Mesenchymal stem cell (in vitro differentiated cells and primary cell): Measurements from ENCODE around the gene ANKS1B.

Experiments
- DNase-seq: peaks from one replicate; pipeline ENCODE4 v3.0.0-alpha.2; 2013
- H2AFZ ChIP-seq: one replicate; pipeline ENCODE4 v1.6.1; 2013; ENCODE audit warnings: low read depth, mild to moderate bottlenecking, control low read depth, inconsistent platforms, low read length, moderate library complexity
- H2AK5ac ChIP-seq: 2 replicates; pipeline ENCODE4 v1.6.1; 2013; ENCODE audit warnings: low read length, moderate library complexity, mild to moderate bottlenecking, inconsistent platforms; ENCODE audit not compliant: severe bottlenecking
- H2BK120ac ChIP-seq: one replicate; pipeline ENCODE4 v1.6.1; 2013; ENCODE audit warnings: low read depth, mild to moderate bottlenecking, inconsistent platforms, low read length, moderate library complexity
- H2BK12ac ChIP-seq, 2 experiments: one replicate each; pipeline ENCODE4 v1.6.1; 2013; ENCODE audit warnings: inconsistent platforms in 2 of 2, low read length in 2 of 2, mild to moderate bottlenecking in 2 of 2, moderate library complexity in 2 of 2, control low read depth in 1 of 2
- H2BK15ac ChIP-seq: one replicate; pipeline ENCODE4 v1.6.1; 2013; ENCODE audit warnings: mild to moderate bottlenecking, low read depth, inconsistent platforms; ENCODE audit not compliant: poor library complexity, severe bottlenecking
- H2BK5ac ChIP-seq: 2 replicates; pipeline ENCODE4 v1.6.1; 2013; ENCODE audit warnings: low read depth, mild to moderate bottlenecking, low read length, control low read depth, inconsistent platforms; ENCODE audit not compliant: poor library complexity, severe bottlenecking
- H3K14ac ChIP-seq, 2 experiments: one replicate each; pipeline ENCODE4 v1.6.1; 2013; ENCODE audit warnings: inconsistent platforms in 2 of 2, low read length in 2 of 2, control low read depth in 1 of 2, mild to moderate bottlenecking in 1 of 2, moderate library complexity in 1 of 2
- H3K18ac ChIP-seq, 2 experiments: one replicate each; pipeline ENCODE4 v1.6.1; 2013; ENCODE audit warnings: inconsistent platforms in 2 of 2, low read length in 2 of 2, control low read depth in 1 of 2, low read depth in 1 of 2, mild to moderate bottlenecking in 1 of 2
- H3K23ac ChIP-seq, 2 experiments: one replicate each; pipeline ENCODE4 v1.6.1; 2013; ENCODE audit warnings: inconsistent platforms in 2 of 2, low read length in 2 of 2, mild to moderate bottlenecking in 2 of 2, moderate library complexity in 2 of 2, control low read depth in 1 of 2
- H3K27ac ChIP-seq: 2 replicates; pipeline ENCODE4 v1.5.1; 2013; ENCODE audit warnings: mild to moderate bottlenecking, moderate library complexity, low read length, control low read depth, inconsistent platforms; ENCODE audit not compliant: poor library complexity, severe bottlenecking
- H3K27me3 ChIP-seq, 2 experiments: 2 replicates each; pipeline versions ENCODE4 v1.6.1 to v1.7.0; 2013; ENCODE audit warnings: low read length in 2 of 2, mild to moderate bottlenecking in 2 of 2, moderate library complexity in 2 of 2, control low read depth in 1 of 2, inconsistent platforms in 1 of 2; ENCODE audit not compliant: control insufficient read depth in 1 of 2, insufficient read depth in 1 of 2
- H3K36me3 ChIP-seq, 2 experiments: 2 replicates each; pipeline versions ENCODE4 v1.6.1 to v1.7.0; 2013; ENCODE audit warnings: low read length in 2 of 2, control low read depth in 1 of 2, inconsistent platforms in 1 of 2, low read depth in 1 of 2, mild to moderate bottlenecking in 1 of 2; ENCODE audit not compliant: insufficient read depth in 2 of 2, control insufficient read depth in 1 of 2
- H3K4ac ChIP-seq, 2 experiments: one replicate each; pipeline ENCODE4 v1.6.1; 2013; ENCODE audit warnings: inconsistent platforms in 2 of 2, low read length in 2 of 2, mild to moderate bottlenecking in 2 of 2, moderate library complexity in 2 of 2, control low read depth in 1 of 2, low read depth in 1 of 2
- H3K4me1 ChIP-seq: 2 replicates; pipeline ENCODE4 v1.6.1; 2013; ENCODE audit warnings: low read depth, low read length, control low read depth; ENCODE audit not compliant: control insufficient read depth, insufficient read depth
- H3K4me2 ChIP-seq: 2 replicates; pipeline ENCODE4 v1.6.1; 2013; ENCODE audit warnings: low read length, mild to moderate bottlenecking, inconsistent platforms; ENCODE audit not compliant: poor library complexity, severe bottlenecking
- H3K4me3 ChIP-seq, 2 experiments: 2 replicates each; pipeline versions ENCODE4 v1.5.1 to v1.7.0; 2013; ENCODE audit warnings: low read length in 2 of 2, mild to moderate bottlenecking in 2 of 2, control low read depth in 1 of 2, low read depth in 1 of 2; ENCODE audit not compliant: insufficient read depth in 1 of 2
- H3K79me1 ChIP-seq: replicated peaks from 2 replicates; pipeline ENCODE4 v1.6.1; 2013; ENCODE audit warnings: mild to moderate bottlenecking, control low read depth, low read length, inconsistent platforms; ENCODE audit not compliant: poor library complexity, severe bottlenecking
- H3K9ac ChIP-seq: 2 replicates; pipeline ENCODE4 v1.7.0; 2013; ENCODE audit warnings: mild to moderate bottlenecking, low read length, moderate library complexity
- H3K9me3 ChIP-seq: 2 replicates; pipeline ENCODE4 v1.7.0; 2013; ENCODE audit warnings: mild to moderate bottlenecking, low read length; ENCODE audit not compliant: control insufficient read depth
- H4K8ac ChIP-seq: one replicate; pipeline ENCODE4 v1.6.1; 2013; ENCODE audit warnings: inconsistent platforms, mild to moderate bottlenecking, low read length, moderate library complexity
- H4K91ac ChIP-seq: one replicate; pipeline ENCODE4 v1.6.1; 2013; ENCODE audit warnings: mild to moderate bottlenecking, low read length, inconsistent platforms
- WGBS: methylation state at CpG from one replicate; pipeline ENCODE4 v1.1.7; 2013; ENCODE audit warnings: mixed read lengths; 5-methylcytosine and 5-hydroxymethylcytosine counted together

ANKS1B gene

GRCh38 chr12:99024870-99025269 lies 959.9 kb downstream of the ANKS1B start:
- Histone ChIP-seq H3K4me3 (no peak overlapping the region), H3K4me1 (no peaks in the 10 kb centered on the region), H3K4me2 (no peak overlapping the region), H3K18ac (no peak overlapping the region), H4K91ac (no peak overlapping the region), H3K23ac (no peak overlapping the region), H3K27me3 (no peaks in the 10 kb centered on the region), H3K9me3 (no peaks in the 10 kb centered on the region), H2BK12ac (no peak overlapping the region), H2AK5ac (no peak overlapping the region), H3K9ac (no peak overlapping the region), H2BK5ac (no peak overlapping the region), H3K14ac (no peak overlapping the region), H2AFZ (no peak overlapping the region), H3K79me1 (no peaks in the 10 kb centered on the region), H2BK120ac (no peak overlapping the region), H3K4ac (no peak overlapping the region), H2BK15ac (no peak overlapping the region), H3K27ac (no peak overlapping the region), H3K36me3 (no peaks in the 10 kb centered on the region), H4K8ac (no peak overlapping the region)
- WGBS, result 89% methylated on average over 2 of the region's 4 CpGs
- no peak for DNase-seq

- H3K79me1 ChIP-seq, result no peaks in the 10 kb centered on the region
- no peaks in the 10 kb centered on the region for H3K9me3 ChIP-seq
- H2BK5ac ChIP-seq, result no peak overlapping the region
- no peak overlapping the region for H2BK12ac ChIP-seq
- no peaks in the 10 kb centered on the region for H3K36me3 ChIP-seq
- no peak overlapping the region for H3K9ac ChIP-seq
- no peak overlapping the region for H3K4me2 ChIP-seq
- H3K23ac ChIP-seq, result no peak overlapping the region
- H3K27ac ChIP-seq, result no peak overlapping the region
- no peak overlapping the region for H3K14ac ChIP-seq
- no peak overlapping the region for H2BK15ac ChIP-seq
- no peak overlapping the region for H2BK120ac ChIP-seq
- H3K4me1 ChIP-seq, result no peaks in the 10 kb centered on the region
- no peak for DNase-seq
- H4K8ac ChIP-seq, result no peak overlapping the region
- no peak overlapping the region for H3K4ac ChIP-seq
- H2AK5ac ChIP-seq, result no peak overlapping the region
- H3K4me3 ChIP-seq, result no peak overlapping the region
- H3K27me3 ChIP-seq, result no peaks in the 10 kb centered on the region
- no peak overlapping the region for H2AFZ ChIP-seq
- no peak overlapping the region for H3K18ac ChIP-seq
- no peak overlapping the region for H4K91ac ChIP-seq
Measured at GRCh38 chr12:99024191-99024590, 960.5 kb downstream of the ANKS1B start.

GRCh38 chr12:99020871-99021270 lies 963.9 kb downstream of the ANKS1B start:
- Histone ChIP-seq H3K27ac (no peak overlapping the region), H3K4me2 (no peak overlapping the region), H2AK5ac (no peak overlapping the region), H2BK120ac (no peak overlapping the region), H4K91ac (no peak overlapping the region), H3K27me3 (no peaks in the 10 kb centered on the region), H4K8ac (no peak overlapping the region), H3K79me1 (no peaks in the 10 kb centered on the region), H3K4me3 (no peak overlapping the region), H2AFZ (no peak overlapping the region), H3K36me3 (no peaks in the 10 kb centered on the region), H2BK15ac (no peak overlapping the region), H3K18ac (no peak overlapping the region), H3K4ac (no peak overlapping the region), H3K23ac (no peak overlapping the region), H3K14ac (no peak overlapping the region), H3K4me1 (no peaks in the 10 kb centered on the region), H2BK5ac (no peak overlapping the region), H3K9me3 (no peaks in the 10 kb centered on the region), H3K9ac (no peak overlapping the region), H2BK12ac (no peak overlapping the region)
- no peak for DNase-seq
- 59% methylated on average over 1 of the region's 1 CpG for WGBS

GRCh38 chr12:99019798-99020197 lies 964.9 kb downstream of the ANKS1B start:
- H2AK5ac ChIP-seq, result no peak overlapping the region
- no peaks in the 10 kb centered on the region for H3K4me1 ChIP-seq
- no peak overlapping the region for H3K27ac ChIP-seq
- no peak overlapping the region for H3K14ac ChIP-seq
- no peak for DNase-seq
- no peak overlapping the region for H3K9ac ChIP-seq
- no peak overlapping the region for H2BK5ac ChIP-seq
- no peak overlapping the region for H2BK120ac ChIP-seq
- H3K36me3 ChIP-seq, result no peaks in the 10 kb centered on the region
- no peak overlapping the region for H3K18ac ChIP-seq
- H3K4me2 ChIP-seq, result no peak overlapping the region
- no peak overlapping the region for H3K4ac ChIP-seq
- H3K23ac ChIP-seq, result no peak overlapping the region
- no peaks in the 10 kb centered on the region for H3K79me1 ChIP-seq
- H4K8ac ChIP-seq, result no peak overlapping the region
- H2AFZ ChIP-seq, result no peak overlapping the region
- no peaks in the 10 kb centered on the region for H3K27me3 ChIP-seq
- no peak overlapping the region for H4K91ac ChIP-seq
- H3K4me3 ChIP-seq, result no peak overlapping the region
- no peak overlapping the region for H2BK15ac ChIP-seq
- H3K9me3 ChIP-seq, result no peaks in the 10 kb centered on the region
- no peak overlapping the region for H2BK12ac ChIP-seq
